ENCODE data around the gene GRPEL2.

DNA sequence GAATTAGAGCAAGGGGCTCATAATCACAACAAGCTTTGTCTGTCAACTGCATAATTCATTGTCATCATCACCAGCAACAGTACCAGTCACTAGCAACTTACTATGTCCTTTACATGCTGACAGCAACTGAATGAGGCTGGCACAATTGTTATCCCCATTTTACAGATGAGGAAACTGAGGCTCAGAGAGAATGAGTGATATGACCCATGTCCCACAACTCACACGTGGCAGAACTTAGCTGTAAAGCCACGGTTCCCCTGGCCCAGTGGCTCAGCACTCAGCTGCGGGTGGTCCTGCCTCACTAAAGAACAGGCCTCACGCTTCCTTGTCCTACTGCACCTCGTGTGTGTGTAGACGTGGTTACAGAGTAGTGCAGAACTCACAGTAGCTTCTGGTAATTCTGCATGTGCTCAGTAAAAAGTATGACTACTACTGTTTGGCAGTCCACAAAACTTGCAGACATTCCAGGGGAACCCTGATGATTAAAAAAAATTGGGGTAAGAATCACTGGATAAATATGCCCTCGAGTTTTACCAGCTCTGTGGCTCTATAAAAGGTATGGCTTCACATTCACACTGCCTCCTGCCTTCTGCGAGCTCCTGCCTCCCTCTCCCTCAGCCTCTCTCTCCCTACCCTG lies 43.4 kb upstream of the GRPEL2 start:
- TF ChIP-seq POLR2AphosphoS5 (IDR thresholded peaks at IDR 0.05; ENCODE audit: low read depth, low read length) (no peak), TAF1 (IDR thresholded peaks at IDR 0.05; ENCODE audit: borderline replicate concordance, insufficient read depth, low read length) (no peak)
- TF ChIP-seq, protein P1, sequence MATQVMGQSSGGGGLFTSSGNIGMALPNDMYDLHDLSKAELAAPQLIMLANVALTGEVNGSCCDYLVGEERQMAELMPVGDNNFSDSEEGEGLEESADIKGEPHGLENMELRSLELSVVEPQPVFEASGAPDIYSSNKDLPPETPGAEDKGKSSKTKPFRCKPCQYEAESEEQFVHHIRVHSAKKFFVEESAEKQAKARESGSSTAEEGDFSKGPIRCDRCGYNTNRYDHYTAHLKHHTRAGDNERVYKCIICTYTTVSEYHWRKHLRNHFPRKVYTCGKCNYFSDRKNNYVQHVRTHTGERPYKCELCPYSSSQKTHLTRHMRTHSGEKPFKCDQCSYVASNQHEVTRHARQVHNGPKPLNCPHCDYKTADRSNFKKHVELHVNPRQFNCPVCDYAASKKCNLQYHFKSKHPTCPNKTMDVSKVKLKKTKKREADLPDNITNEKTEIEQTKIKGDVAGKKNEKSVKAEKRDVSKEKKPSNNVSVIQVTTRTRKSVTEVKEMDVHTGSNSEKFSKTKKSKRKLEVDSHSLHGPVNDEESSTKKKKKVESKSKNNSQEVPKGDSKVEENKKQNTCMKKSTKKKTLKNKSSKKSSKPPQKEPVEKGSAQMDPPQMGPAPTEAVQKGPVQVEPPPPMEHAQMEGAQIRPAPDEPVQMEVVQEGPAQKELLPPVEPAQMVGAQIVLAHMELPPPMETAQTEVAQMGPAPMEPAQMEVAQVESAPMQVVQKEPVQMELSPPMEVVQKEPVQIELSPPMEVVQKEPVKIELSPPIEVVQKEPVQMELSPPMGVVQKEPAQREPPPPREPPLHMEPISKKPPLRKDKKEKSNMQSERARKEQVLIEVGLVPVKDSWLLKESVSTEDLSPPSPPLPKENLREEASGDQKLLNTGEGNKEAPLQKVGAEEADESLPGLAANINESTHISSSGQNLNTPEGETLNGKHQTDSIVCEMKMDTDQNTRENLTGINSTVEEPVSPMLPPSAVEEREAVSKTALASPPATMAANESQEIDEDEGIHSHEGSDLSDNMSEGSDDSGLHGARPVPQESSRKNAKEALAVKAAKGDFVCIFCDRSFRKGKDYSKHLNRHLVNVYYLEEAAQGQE (IDR thresholded peaks at IDR 0.05; ENCODE audit: insufficient read depth in 1 of 2, low read depth in 2 of 2, low read length in 2 of 2): no peak
